MM.1S (cell line): Measurements from ENCODE around the gene PTGER3.

Experiments
- CTCF ChIP-seq: fragments of 300-600 bp; sonication (generic); IDR thresholded peaks from 2 replicates; pipeline ENCODE4 v1.5.1; 2016; ENCODE audit warnings: antibody characterized with exemption, low read length, mixed read lengths
- EZH2 ChIP-seq: fragments of 300-600 bp; sonication (generic); optimal IDR thresholded peaks from 2 replicates; pipeline ENCODE3; 2017; ENCODE audit warnings: low read depth, mild to moderate bottlenecking, antibody characterized with exemption, low read length, mixed read lengths
- EZH2phosphoT487 ChIP-seq: fragments of 300-600 bp; sonication (generic); IDR thresholded peaks from 2 replicates; pipeline ENCODE4 v1.6.1; 2018; ENCODE audit warnings: antibody characterized with exemption, low read length

- TF ChIP-seq CTCF (no peak), EZH2 (no peak), EZH2phosphoT487 (no peak)
Measured at GRCh38 chr1:71018791-71019190, 28.8 kb downstream of the PTGER3 start.
